A549 (cell line): Measurements from ENCODE around the gene SUPT3H.

Source experiments
- CBX2 ChIP-seq: fragments of 200-600 bp; sonication (generic); IDR thresholded peaks from 2 replicates; pipeline ENCODE4 v1.6.1; 2016; ENCODE audit warnings: low read depth, mild to moderate bottlenecking, borderline replicate concordance
- CBX8 ChIP-seq: fragments of 200-600 bp; sonication (generic); IDR thresholded peaks from 2 replicates; pipeline ENCODE4 v1.6.1; 2016
- CHD2 ChIP-seq: fragments of 150-350 bp; IDR thresholded peaks from 2 replicates; pipeline ENCODE4 v1.6.1; 2014; ENCODE audit warnings: low read length; ENCODE audit not compliant: partially characterized antibody
- CTCF ChIP-seq: fragments of >200 bp; sonication (Bioruptor Twin); formaldehyde crosslinking; IDR thresholded peaks from 3 replicates; pipeline ENCODE4 v1.5.1; 2016
- JUN ChIP-seq, 2 experiments: fragments of >200 bp; sonication (Bioruptor Twin); formaldehyde crosslinking; IDR thresholded peaks; 2 replicates in 1 of 2; 3 replicates in 1 of 2; pipeline ENCODE4 v1.6.1; 2016 to 2017
- NPAS2 ChIP-seq: fragments of 250-450 bp; sonication (Bioruptor Pico); IDR thresholded peaks from 2 replicates; pipeline ENCODE4 v1.8.0; 2022; ENCODE audit warnings: mild to moderate bottlenecking, moderate library complexity, borderline replicate concordance
- POLR2A ChIP-seq: IDR thresholded peaks from 2 replicates; pipeline ENCODE4 v1.6.1; 2012; ENCODE audit warnings: mild to moderate bottlenecking, low read length
- RCOR1 ChIP-seq: fragments of 150-350 bp; IDR thresholded peaks from 2 replicates; pipeline ENCODE4 v1.6.1; 2014; ENCODE audit warnings: antibody characterized with exemption, low read length, low read depth
- SMC3 ChIP-seq: fragments of >200 bp; sonication (Bioruptor Twin); formaldehyde crosslinking; IDR thresholded peaks from 3 replicates; pipeline ENCODE4 v1.6.1; 2018; ENCODE audit warnings: inconsistent platforms

GRCh38 chr6:45069091-45069490 lies 308.6 kb downstream of the SUPT3H start:
- TF ChIP-seq CTCF (no peak), POLR2A (no peak), SMC3 (no peak), CHD2 (no peak), CBX2 (no peak), JUN (IDR thresholded peaks at IDR 0.05) (no peak), RCOR1 (no peak), CBX8 (no peak), NPAS2 (CRISPR knock-in tag) (no peak)
